Heart left ventricle (tissue), 13 donors: ENCODE results near the gene TPD52L3.
A peak's percentile ranks its signal among the peaks of the same experiment; 100 is the strongest.

Experiments used
- CTCF ChIP-seq, 12 donors: fragments of 200-600 bp; sonication (generic) in 4 of 12; IDR thresholded peaks; one replicate each; pipeline versions ENCODE4 v1.5.0 to v1.8.0; 2018 to 2022; ENCODE audit warnings: antibody characterized with exemption in 12 of 12, mild to moderate bottlenecking in 5 of 12
- POLR2A ChIP-seq, 2 donors: fragments of 450-650 bp; IDR thresholded peaks; one replicate each; pipeline ENCODE4 v1.6.1; 2017; ENCODE audit warnings: antibody characterized with exemption in 2 of 2, mild to moderate bottlenecking in 2 of 2, moderate library complexity in 2 of 2
- donor health status: ischemic (EF 13 %, LVEDD 7.1; RV severe dilation, severe dysfunction).
- donor health status: DM: no; HTN: yes; CAD: no.
- donor health status: DM: no; HTN: no; CAD: no.
- donor health status: ischemic (EF 25% LVEDD 6.9; RV normal size, moderate dysfunction).
- donor health status: ischemic (EF 25% LVEDD 5.7; RV mildly dilated, moderate dysfunction).
- donor health status: ischemic (EF 35%, LVEDD 5.7; RV mildly dilated, moderate dysfunction).
- donor health status: nonischemic (EF 11% LVEDD 7.7; RV severe dilation, severe dysfunction).
- donor health status: DM: yes; HTN: yes; CAD: no.
- donor health status: PGD.
- donor health status: ischemic (EF 29% LVEDD 5.4; RV normal size, mild dysfunction).
- donor health status: nonischemic (EF 23%, LVEDD 6.1; RV moderate dilation, normal function).

DNA sequence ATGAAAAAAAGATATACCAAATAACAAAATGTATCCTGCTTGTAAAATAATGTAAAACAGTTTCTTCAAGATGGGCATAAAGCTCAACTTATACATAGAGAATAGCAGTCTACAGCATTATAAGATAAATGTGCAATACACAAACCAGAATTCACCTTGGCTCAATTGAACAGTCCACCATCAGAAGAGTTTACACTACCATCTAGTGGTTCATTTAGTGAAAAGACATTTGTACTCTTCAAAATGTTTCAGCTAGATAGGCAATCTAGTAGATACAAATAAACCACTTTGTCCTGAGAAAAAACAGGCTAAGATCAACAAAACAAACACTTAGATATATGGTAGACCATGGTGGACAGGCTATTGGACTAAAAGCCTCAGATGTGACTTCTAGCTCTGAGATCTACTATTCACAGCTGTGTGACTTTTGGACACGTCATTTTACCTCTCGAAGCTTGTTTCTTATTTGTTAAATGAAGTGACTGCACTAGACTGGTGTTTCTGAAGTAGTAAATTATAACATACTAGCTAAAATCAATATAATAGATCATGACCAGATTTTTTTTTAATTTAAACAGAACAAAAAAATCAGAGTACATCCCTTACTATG lies 22.1 kb upstream of the TPD52L3 start:
- TF ChIP-seq POLR2A (IDR thresholded peaks at IDR 0.05) (no peak), CTCF (IDR thresholded peaks at IDR 0.05) (peak; percentile 31 to 80 (median 66))
